H1 (cell line): ENCODE results near the gene TRUB1. TPM values are rescaled to one million over a fixed set of nuclear protein-coding genes. Genes with fewer than 3 reads are reported as not detected.

ENCODE experiments used
- CTCF ChIA-PET: fragments of 300-600 bp; sonication (Branson Sonifier 250); formaldehyde crosslinking; loops from one replicate; lab custom pipeline; 2021; ENCODE audit not compliant: partially characterized antibody; lab: Charles Lee
- POLR2A ChIA-PET: fragments of 300-600 bp; sonication (Branson Sonifier 250); formaldehyde crosslinking; loops from one replicate; lab custom pipeline; 2021; ENCODE audit warnings: inconsistent platforms; ENCODE audit not compliant: partially characterized antibody; lab: Charles Lee
- DNase-seq, 2 experiments: peaks; one replicate each; pipeline versions ENCODE4 v3.0.0 to v3.0.0-alpha.2; 2010 to 2022; ENCODE audit warnings: low spot score in 2 of 2, low read depth in 1 of 2, mixed read lengths in 1 of 2
- FAIRE-seq: peaks from 2 replicates; lab custom pipeline; 2011; peaks lifted over from hg19 to GRCh38; lab: Jason Lieb, UNC
- H2AFZ ChIP-seq: 2 replicates; pipeline ENCODE4 v1.8.1; 2012; ENCODE audit warnings: low read length, inconsistent platforms
- H2AK5ac ChIP-seq: 2 replicates; pipeline ENCODE4 v1.6.1; 2013; ENCODE audit warnings: low read depth, low read length
- H2BK120ac ChIP-seq: replicated peaks from 2 replicates; pipeline ENCODE3; 2013; ENCODE audit warnings: low read depth, low read length, inconsistent platforms
- H2BK12ac ChIP-seq: 2 replicates; pipeline ENCODE4 v1.6.1; 2013; ENCODE audit warnings: low read depth, low read length
- H2BK15ac ChIP-seq: 2 replicates; pipeline ENCODE4 v1.6.1; 2013; ENCODE audit warnings: low read length
- H2BK20ac ChIP-seq: 2 replicates; pipeline ENCODE4 v1.6.1; 2013; ENCODE audit warnings: low read length
- H2BK5ac ChIP-seq: 2 replicates; pipeline ENCODE4 v1.6.1; 2013; ENCODE audit warnings: low read depth, low read length
- H3K14ac ChIP-seq: 2 replicates; pipeline ENCODE4 v1.6.1; 2013; ENCODE audit warnings: inconsistent platforms; ENCODE audit not compliant: insufficient read length
- H3K18ac ChIP-seq: 2 replicates; pipeline ENCODE4 v1.6.1; 2013; ENCODE audit warnings: low read length; ENCODE audit errors: extremely low read depth
- H3K23ac ChIP-seq: 2 replicates; pipeline ENCODE4 v1.6.1; 2013; ENCODE audit warnings: inconsistent platforms; ENCODE audit not compliant: insufficient read length
- H3K23me2 ChIP-seq: 2 replicates; pipeline ENCODE4 v1.6.1; 2013; ENCODE audit warnings: low read depth, low read length
- H3K27ac ChIP-seq: 2 replicates; pipeline ENCODE4 v1.6.1; 2011; ENCODE audit warnings: low read depth, low read length, inconsistent platforms
- H3K27me3 ChIP-seq, 4 experiments: replicated peaks in 1 of 4; 1 replicate in 1 of 4; 2 replicates in 3 of 4; pipeline versions ENCODE4 v1.6.1 to v1.8.1; 2011 to 2013; ENCODE audit warnings: low read length in 3 of 4, mild to moderate bottlenecking in 3 of 4, inconsistent platforms in 2 of 4, mixed read lengths in 2 of 4, moderate library complexity in 1 of 4; ENCODE audit not compliant: control insufficient read depth in 3 of 4, insufficient read depth in 3 of 4; ENCODE audit errors: extremely low read depth in 1 of 4
- H3K36me3 ChIP-seq, 4 experiments: 2 replicates each; pipeline versions ENCODE4 v1.6.1 to v1.8.1; 2011 to 2013; ENCODE audit warnings: mild to moderate bottlenecking in 4 of 4, low read length in 3 of 4, moderate library complexity in 2 of 4, control low read depth in 1 of 4, inconsistent platforms in 1 of 4; ENCODE audit not compliant: insufficient read depth in 4 of 4, control insufficient read depth in 2 of 4
- H3K4ac ChIP-seq: replicated peaks from 2 replicates; pipeline ENCODE3; 2013; ENCODE audit warnings: low read length, low read depth, mixed read lengths, inconsistent platforms; ENCODE audit not compliant: insufficient read length
- H3K4me1 ChIP-seq, 4 experiments: replicated peaks in 1 of 4; 1 replicate in 1 of 4; 2 replicates in 3 of 4; pipeline versions ENCODE4 v1.6.1 to v1.8.1; 2011 to 2013; ENCODE audit warnings: low read length in 3 of 4, inconsistent platforms in 2 of 4, mixed read lengths in 1 of 4; ENCODE audit not compliant: insufficient read depth in 4 of 4, control insufficient read depth in 3 of 4
- H3K4me2 ChIP-seq, 2 experiments: 2 replicates each; pipeline versions ENCODE4 v1.6.1 to v1.8.1; 2011 to 2013; ENCODE audit warnings: low read depth in 2 of 2, low read length in 2 of 2, control low read depth in 1 of 2, inconsistent platforms in 1 of 2, mild to moderate bottlenecking in 1 of 2; ENCODE audit not compliant: insufficient read depth in 1 of 2
- H3K4me3 ChIP-seq, 4 experiments: fragments of 200-600, 300-600 bp in 1 of 4; sonication (generic), shearing (Covaris generic), sonication (Bioruptor Twin) in 1 of 4; 2 replicates each; pipeline versions ENCODE4 v1.5.1 to v1.8.1; 2011 to 2016; ENCODE audit warnings: low read length in 4 of 4, low read depth in 3 of 4, control low read depth in 2 of 4, inconsistent platforms in 2 of 4, mild to moderate bottlenecking in 2 of 4, mixed read lengths in 1 of 4, moderate library complexity in 1 of 4; ENCODE audit not compliant: insufficient read depth in 2 of 4; ENCODE audit errors: extremely low read depth in 1 of 4
- H3K56ac ChIP-seq: replicated peaks from 2 replicates; pipeline ENCODE3; 2013; ENCODE audit warnings: low read depth, mild to moderate bottlenecking, mixed read lengths, low read length, inconsistent platforms; ENCODE audit not compliant: insufficient read length
- H3K79me1 ChIP-seq: 2 replicates; pipeline ENCODE4 v1.6.1; 2013; ENCODE audit warnings: low read depth, low read length, control low read depth
- H3K79me2 ChIP-seq, 2 experiments: 2 replicates each; pipeline versions ENCODE4 v1.6.1 to v1.8.1; 2012 to 2013; ENCODE audit warnings: low read length in 2 of 2, mild to moderate bottlenecking in 2 of 2, inconsistent platforms in 1 of 2; ENCODE audit not compliant: insufficient read depth in 2 of 2, control insufficient read depth in 1 of 2
- H3K9ac ChIP-seq, 4 experiments: replicated peaks in 1 of 4; 1 replicate in 1 of 4; 2 replicates in 3 of 4; pipeline versions ENCODE4 v1.6.1 to v1.8.1; 2011 to 2013; ENCODE audit warnings: low read depth in 3 of 4, low read length in 3 of 4, control low read depth in 2 of 4, mild to moderate bottlenecking in 2 of 4, moderate library complexity in 2 of 4, inconsistent platforms in 1 of 4; ENCODE audit errors: extremely low read depth in 1 of 4
- H3K9me3 ChIP-seq, 2 experiments: 2 replicates each; pipeline versions ENCODE4 v1.6.1 to v1.8.1; 2012 to 2013; ENCODE audit warnings: mild to moderate bottlenecking in 2 of 2, moderate library complexity in 2 of 2, control low read depth in 1 of 2, inconsistent platforms in 1 of 2, low read depth in 1 of 2, low read length in 1 of 2, mixed read lengths in 1 of 2; ENCODE audit not compliant: insufficient read depth in 2 of 2
- H4K20me1 ChIP-seq, 2 experiments: replicated peaks in 1 of 2; 2 replicates each; pipeline versions ENCODE3 to v1.8.1; 2011 to 2013; ENCODE audit warnings: inconsistent platforms in 2 of 2, low read length in 2 of 2, mild to moderate bottlenecking in 1 of 2; ENCODE audit not compliant: insufficient read depth in 2 of 2, control insufficient read depth in 1 of 2
- H4K5ac ChIP-seq: 2 replicates; pipeline ENCODE4 v1.6.1; 2013; ENCODE audit warnings: low read length, low read depth, mixed read lengths, inconsistent platforms; ENCODE audit not compliant: insufficient read length
- H4K8ac ChIP-seq: 2 replicates; pipeline ENCODE4 v1.8.0; 2013; ENCODE audit warnings: mild to moderate bottlenecking, moderate library complexity, low read length, inconsistent platforms; ENCODE audit not compliant: insufficient read depth; ENCODE audit errors: extremely low read depth
- H4K91ac ChIP-seq: replicated peaks from 2 replicates; pipeline ENCODE3; 2013; ENCODE audit warnings: low read length, mixed read lengths, inconsistent platforms; ENCODE audit not compliant: insufficient read length
- CEBPB ChIP-seq: IDR thresholded peaks from 2 replicates; pipeline ENCODE4 v1.6.1; 2012; ENCODE audit warnings: low read depth, low read length
- CHD2 ChIP-seq: IDR thresholded peaks from 2 replicates; pipeline ENCODE4 v1.6.1; 2012; ENCODE audit warnings: low read length, improper control_type of control experiment
- CREB1 ChIP-seq: IDR thresholded peaks from 2 replicates; pipeline ENCODE4 v1.6.1; 2012; ENCODE audit warnings: inconsistent platforms
- EZH2 ChIP-seq: fragments of 200-600 bp; sonication (generic); IDR thresholded peaks from 2 replicates; pipeline ENCODE4 v1.7.1; 2012; ENCODE audit warnings: low read depth, mild to moderate bottlenecking, moderate library complexity, low read length, inconsistent platforms; ENCODE audit not compliant: severe bottlenecking
- GABPA ChIP-seq: IDR thresholded peaks from 2 replicates; pipeline ENCODE4 v1.6.1; 2011; ENCODE audit warnings: mild to moderate bottlenecking, low read length, moderate library complexity, borderline replicate concordance; ENCODE audit not compliant: insufficient read depth
- GTF2F1 ChIP-seq: IDR thresholded peaks from 2 replicates; pipeline ENCODE4 v1.6.1; 2012; ENCODE audit warnings: low read depth, low read length, improper control_type of control experiment, borderline replicate concordance
- HDAC2 ChIP-seq, 2 experiments: fragments of 300-600 bp in 1 of 2; sonication (generic) in 1 of 2; IDR thresholded peaks; 2 replicates each; pipeline ENCODE4 v1.6.1; 2011 to 2012; ENCODE audit warnings: low read depth in 2 of 2, low read length in 2 of 2, mild to moderate bottlenecking in 2 of 2, moderate library complexity in 2 of 2, borderline replicate concordance in 1 of 2, inconsistent platforms in 1 of 2
- KDM5A ChIP-seq: fragments of 200-600 bp; IDR thresholded peaks from 2 replicates; pipeline ENCODE4 v1.7.1; 2012; ENCODE audit warnings: mild to moderate bottlenecking, low read length, inconsistent platforms, mixed read lengths
- PHF8 ChIP-seq: fragments of 200-600 bp; sonication (generic); conservative IDR thresholded peaks from 2 replicates; pipeline ENCODE4 v1.7.1; 2012; ENCODE audit warnings: low read depth, mild to moderate bottlenecking, inconsistent platforms, low read length, moderate library complexity
- RNF2 ChIP-seq: fragments of 200-900, 300-1000 bp; sonication (generic); IDR thresholded peaks from 2 replicates; pipeline ENCODE4 v1.7.1; 2016; ENCODE audit warnings: borderline replicate concordance, low read depth, mild to moderate bottlenecking, antibody characterized with exemption, low read length; ENCODE audit not compliant: poor library complexity, severe bottlenecking; ENCODE audit errors: missing control alignments
- SIX5 ChIP-seq: IDR thresholded peaks from 2 replicates; pipeline ENCODE4 v1.6.1; 2011; ENCODE audit warnings: mild to moderate bottlenecking, low read depth, low read length
- YY1 ChIP-seq: IDR thresholded peaks from 2 replicates; pipeline ENCODE4 v1.6.1; 2011; ENCODE audit warnings: low read depth, mild to moderate bottlenecking, low read length
- WGBS, 2 experiments: shearing (Covaris generic) in 1 of 2; methylation state at CpG; one replicate each; pipeline versions ENCODE4 v1.1.6 to v1.1.7; 2013 to 2015; ENCODE audit warnings: low lambda C conversion rate in 2 of 2, mixed read lengths in 2 of 2, inconsistent platforms in 1 of 2, low coverage in 1 of 2, missing lambda C conversion rate in 1 of 2; ENCODE audit not compliant: insufficient replicate concordance in 2 of 2, insufficient coverage in 1 of 2, insufficient read length in 1 of 2; ENCODE audit errors: extremely low coverage in 1 of 2, missing lambda C conversion rate in 1 of 2; 5-methylcytosine and 5-hydroxymethylcytosine counted together
- polyA plus RNA-seq, 7 experiments: library from polyadenylated mRNA; depleted of rRNA in 3 of 7; stranded (reverse) in 5 of 7; unstranded in 2 of 7; fragments of >200 nt in 5 of 7; fragments of 200-250 nt in 2 of 7; gene quantifications; 1 replicate in 5 of 7; 2 replicates in 1 of 7; 4 replicates in 1 of 7; pipeline versions ENCODE4 v1.2.1 to v1.2.3, GENCODE V29; 2011 to 2013; ENCODE audit warnings: missing spikeins in 2 of 7, mixed read lengths in 2 of 7
- total RNA-seq: library from RNA; stranded (reverse); fragmentation: NEBNext Ultra II Directional; extraction: Animal tissue kit (Norgen Biotek cat#: 25700); gene quantifications from 2 replicates; pipeline ENCODE4 v1.2.1, GENCODE V29; 2021
- TF ChIP-seq, protein P1 (sequence below): IDR thresholded peaks from 2 replicates; pipeline ENCODE4 v1.6.1; 2012; ENCODE audit warnings: inconsistent platforms

TRUB1 gene
- total and polyA plus RNA-seq, 2 of the 8 experiments (the other 6 are each of a cell fraction or from before 2014, with no cell fraction given), result 6.3 to 22.2 TPM

- Histone ChIP-seq H3K79me2 (no peaks in the 10 kb centered on the region), H3K27me3 (no peaks in the 10 kb centered on the region), H4K8ac (no peak overlapping the region), H3K4me1 (peaks cover 0 to 3% (median 1%) of the 10 kb centered on the region in 4 experiments; a peak in 1 of 7 replicates), H3K9ac (no peak overlapping the region), H2BK12ac (peak overlapping the region; percentile 22; the same call in 1 of the 2 replicates), H2AFZ (peak overlapping the region; percentile 55; the same call in 1 of the 2 replicates), H4K5ac (no peak overlapping the region), H3K79me1 (no peaks in the 10 kb centered on the region), H3K23me2 (no peaks in the 10 kb centered on the region), H3K27ac (no peak overlapping the region), H3K23ac (no peak overlapping the region), H2BK15ac (no peak overlapping the region), H3K36me3 (no peaks in the 10 kb centered on the region), H4K20me1 (no peaks in the 10 kb centered on the region), H3K4me3 (no peak overlapping the region), H3K18ac (no peak overlapping the region; the same call in 1 of the 2 replicates), H2BK5ac (no peak overlapping the region), H2BK120ac (no peak overlapping the region), H3K9me3 (no peaks in the 10 kb centered on the region), H3K56ac (no peak overlapping the region), H2AK5ac (no peak overlapping the region), H2BK20ac (no peak overlapping the region), H3K4me2 (no peak overlapping the region), H3K4ac (no peak overlapping the region), H4K91ac (no peak overlapping the region), H3K14ac (no peak overlapping the region)
- ChIA-PET CTCF (interaction anchor here (0.6 to 1.6 kb wide), 9 partner anchors 9 to 146 kb away, joined by 3 to 6 read pairs (median 3); no protein-coding TSS in a partner anchor), POLR2A (no interaction called here)
- DNase-seq (peak in 1 of 2 experiments; percentile 24), FAIRE-seq (no peak)
- TF ChIP-seq GABPA, result no peak
- no peak for TF ChIP-seq SIX5
- TF ChIP-seq, protein P1, sequence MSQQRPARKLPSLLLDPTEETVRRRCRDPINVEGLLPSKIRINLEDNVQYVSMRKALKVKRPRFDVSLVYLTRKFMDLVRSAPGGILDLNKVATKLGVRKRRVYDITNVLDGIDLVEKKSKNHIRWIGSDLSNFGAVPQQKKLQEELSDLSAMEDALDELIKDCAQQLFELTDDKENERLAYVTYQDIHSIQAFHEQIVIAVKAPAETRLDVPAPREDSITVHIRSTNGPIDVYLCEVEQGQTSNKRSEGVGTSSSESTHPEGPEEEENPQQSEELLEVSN, result no peak
- no peak for TF ChIP-seq YY1
- TF ChIP-seq CREB1, result no peak
- TF ChIP-seq KDM5A, result no peak
- no peak for TF ChIP-seq CEBPB
- no peak for TF ChIP-seq RNF2
- no peak for TF ChIP-seq EZH2
- TF ChIP-seq GTF2F1, result no peak
- TF ChIP-seq HDAC2 (IDR thresholded peaks at IDR 0.05; ENCODE audit: borderline replicate concordance in 1 of 2, low read depth in 2 of 2, low read length in 2 of 2), result no peak
- no peak for TF ChIP-seq PHF8
- no peak for TF ChIP-seq CHD2
- 81% methylated on average over 5 of the region's 5 CpGs; no CpG with 5 or more reads in 1 of the 2 experiments for WGBS, 2 experiments
Observed at GRCh38 chr10:115022733-115023132, 84.7 kb downstream of the TRUB1 start.
